Esophagus muscularis mucosa (tissue), 4 donors: ENCODE data around the gene LANCL2. TPM values are rescaled to one million over a fixed set of nuclear protein-coding genes. Genes with fewer than 3 reads are reported as not detected.

Source experiments
- DNase-seq: peaks from one replicate; pipeline ENCODE4 v3.0.0-alpha.2; 2017; ENCODE audit errors: extremely low spot score
- H3K27ac ChIP-seq, 4 donors: fragments of 200-600 bp; sonication (generic); replicated peaks in 1 of 4; 1 replicate in 3 of 4; 2 replicates in 1 of 4; pipeline ENCODE4 v1.5.1; 2016 to 2019; ENCODE audit warnings: mild to moderate bottlenecking in 1 of 4
- H3K27me3 ChIP-seq, 4 donors: fragments of 200-600 bp; sonication (generic); one replicate each; pipeline versions ENCODE4 v1.5.1 to v1.6.0; 2016 to 2019
- H3K36me3 ChIP-seq, 4 donors: fragments of 200-600 bp; sonication (generic); one replicate each; pipeline ENCODE4 v1.5.1; 2016 to 2019
- H3K4me1 ChIP-seq, 4 donors: fragments of 200-600 bp; sonication (generic); one replicate each; pipeline ENCODE4 v1.5.1; 2016 to 2019
- H3K4me3 ChIP-seq, 4 donors: fragments of 200-600 bp; sonication (generic); 1 replicate in 2 of 4; 2 replicates in 2 of 4; pipeline ENCODE4 v1.5.1; 2016 to 2019; ENCODE audit warnings: mild to moderate bottlenecking in 4 of 4, moderate library complexity in 1 of 4
- H3K9me3 ChIP-seq, 4 donors: fragments of 200-600 bp; sonication (generic); 1 replicate in 3 of 4; 2 replicates in 1 of 4; pipeline ENCODE4 v1.5.1; 2016 to 2019
- CTCF ChIP-seq, 3 experiments: fragments of 200-600 bp in 2 of 3; fragments of 450-650 bp in 1 of 3; sonication (generic) in 2 of 3; IDR thresholded peaks; one replicate each; pipeline ENCODE4 v1.5.1; 2017 to 2019; ENCODE audit warnings: antibody characterized with exemption in 3 of 3, mild to moderate bottlenecking in 2 of 3, moderate library complexity in 1 of 3
- EP300 ChIP-seq: sonication (generic); formaldehyde crosslinking; IDR thresholded peaks from one replicate; pipeline ENCODE4 v1.6.1; 2017; ENCODE audit warnings: antibody characterized with exemption
- POLR2A ChIP-seq: fragments of 450-650 bp; IDR thresholded peaks from one replicate; pipeline ENCODE4 v1.6.1; 2017; ENCODE audit warnings: antibody characterized with exemption, moderate library complexity, mild to moderate bottlenecking, low read depth
- POLR2AphosphoS5 ChIP-seq, 2 donors: sonication (generic); formaldehyde crosslinking; IDR thresholded peaks; one replicate each; pipeline ENCODE4 v1.6.1; 2017; ENCODE audit warnings: antibody characterized with exemption in 2 of 2
- WGBS: methylation state at CpG from one replicate; pipeline ENCODE4 v1.1.5; 2018; 5-methylcytosine and 5-hydroxymethylcytosine counted together
- intact Hi-C: fragments of 100-400 bp; cut with DNase I; formaldehyde crosslinking; loops from one replicate; pipeline ENCODE4 v1.15.1; 2023
- total RNA-seq, 4 donors: library from RNA; depleted of rRNA; stranded (reverse); fragments of >200 nt; gene quantifications; one replicate each; pipeline versions ENCODE4 v1.1.0 to v1.2.1, GENCODE V29; 2016

LANCL2 gene
- total RNA-seq, 4 donors from 2014 or later = 10.0 to 11.8 (median 10.7) TPM

DNA sequence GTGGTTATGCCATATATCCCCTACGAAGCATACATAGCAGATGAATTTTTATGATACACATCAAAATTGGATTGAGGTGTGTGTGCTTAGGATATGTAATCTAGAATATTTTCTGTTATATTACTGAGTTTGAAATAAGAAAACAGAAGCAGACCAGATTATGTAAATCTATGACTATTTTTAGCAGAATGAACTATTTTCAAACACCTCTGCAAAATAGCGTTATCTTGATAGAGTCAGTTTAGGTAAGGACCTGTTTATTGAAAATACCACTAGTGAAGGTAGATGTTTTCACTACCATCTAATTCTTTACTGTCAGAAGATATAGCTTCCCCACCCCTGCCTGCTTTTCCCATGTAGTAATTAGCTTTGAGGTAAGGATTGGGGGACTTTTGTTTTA lies 9.1 kb downstream of the LANCL2 start:
- H3K9me3 ChIP-seq = no peaks in the 10 kb centered on the region
- no peak overlapping the region for H3K27ac ChIP-seq
- no peaks in the 10 kb centered on the region for H3K36me3 ChIP-seq
- H3K4me1 ChIP-seq = no peaks in the 10 kb centered on the region
- intact Hi-C loops = no loop called here
- DNase-seq = peak; percentile 5
- no peaks in the 10 kb centered on the region for H3K27me3 ChIP-seq
- no peak overlapping the region for H3K4me3 ChIP-seq
- no peak for TF ChIP-seq EP300
- no peak for TF ChIP-seq POLR2A
- no peak for TF ChIP-seq POLR2AphosphoS5 (IDR thresholded peaks at IDR 0.05)
- no peak for TF ChIP-seq CTCF (IDR thresholded peaks at IDR 0.05)
- 93% methylated on average over 2 of the region's 2 CpGs for WGBS

- peak; percentile 5 for DNase-seq
- 85% methylated on average over 4 of the region's 4 CpGs for WGBS
Measured at GRCh38 chr7:55375237-55375636, 10.1 kb downstream of the LANCL2 start.

GRCh38 chr7:55377162-55377817 lies 12.2 kb downstream of the LANCL2 start:
- H3K36me3 ChIP-seq = no peaks in the 10 kb centered on the region
- no peak overlapping the region for H3K27ac ChIP-seq
- H3K4me1 ChIP-seq = no peaks in the 10 kb centered on the region
- H3K4me3 ChIP-seq = no peak overlapping the region
- TF ChIP-seq POLR2AphosphoS5 (IDR thresholded peaks at IDR 0.05) = no peak
- no peak for TF ChIP-seq CTCF (IDR thresholded peaks at IDR 0.05)
- TF ChIP-seq POLR2A = no peak
- no peak for TF ChIP-seq EP300
- H3K27me3 ChIP-seq = no peaks in the 10 kb centered on the region
- intact Hi-C loops = no loop called here
- no peak for DNase-seq
- WGBS = 82% methylated on average over 4 of the region's 4 CpGs
- no peaks in the 10 kb centered on the region for H3K9me3 ChIP-seq

More at GRCh38 chr7:55375237-55375636, 10.1 kb downstream of the LANCL2 start:
- no peaks in the 10 kb centered on the region for H3K27me3 ChIP-seq
- H3K4me1 ChIP-seq = no peaks in the 10 kb centered on the region
- no peaks in the 10 kb centered on the region for H3K36me3 ChIP-seq
- no peaks in the 10 kb centered on the region for H3K9me3 ChIP-seq
- intact Hi-C loops = no loop called here
- no peak overlapping the region for H3K27ac ChIP-seq
- no peak overlapping the region for H3K4me3 ChIP-seq
- no peak for TF ChIP-seq POLR2A
- no peak for TF ChIP-seq POLR2AphosphoS5 (IDR thresholded peaks at IDR 0.05)
- no peak for TF ChIP-seq EP300
- no peak for TF ChIP-seq CTCF (IDR thresholded peaks at IDR 0.05)

- DNase-seq = no peak
- intact Hi-C loops = no loop called here
- TF ChIP-seq POLR2AphosphoS5 (IDR thresholded peaks at IDR 0.05) = no peak
- no peak for TF ChIP-seq CTCF (IDR thresholded peaks at IDR 0.05)
- TF ChIP-seq POLR2A = no peak
- no peak for TF ChIP-seq EP300
- Histone ChIP-seq H3K4me1 (no peaks in the 10 kb centered on the region), H3K9me3 (no peaks in the 10 kb centered on the region), H3K27me3 (no peaks in the 10 kb centered on the region), H3K36me3 (no peaks in the 10 kb centered on the region), H3K27ac (no peak overlapping the region), H3K4me3 (no peak overlapping the region)
- 91% methylated on average over 3 of the region's 3 CpGs for WGBS
Measured at GRCh38 chr7:55379285-55379684, 14.1 kb downstream of the LANCL2 start.

GRCh38 chr7:55381189-55381588 lies 16.1 kb downstream of the LANCL2 start:
- no peaks in the 10 kb centered on the region for H3K36me3 ChIP-seq
- H3K27me3 ChIP-seq = no peaks in the 10 kb centered on the region
- TF ChIP-seq POLR2AphosphoS5 (IDR thresholded peaks at IDR 0.05) (no peak), EP300 (no peak), POLR2A (no peak), CTCF (IDR thresholded peaks at IDR 0.05) (no peak)
- no peak overlapping the region for H3K4me3 ChIP-seq
- no peak for DNase-seq
- H3K9me3 ChIP-seq = no peaks in the 10 kb centered on the region
- 86% methylated on average over 6 of the region's 6 CpGs for WGBS
- H3K4me1 ChIP-seq = no peaks in the 10 kb centered on the region
- intact Hi-C loops = no loop called here
- no peak overlapping the region for H3K27ac ChIP-seq
